ENCODE measurements around the gene HAO2. TPM values are rescaled to one million over a fixed set of nuclear protein-coding genes. Genes with fewer than 3 reads are reported as not detected.

The HAO2 gene
- total RNA-seq, 1 experiment from 2014 or later, result not detected

DNA sequence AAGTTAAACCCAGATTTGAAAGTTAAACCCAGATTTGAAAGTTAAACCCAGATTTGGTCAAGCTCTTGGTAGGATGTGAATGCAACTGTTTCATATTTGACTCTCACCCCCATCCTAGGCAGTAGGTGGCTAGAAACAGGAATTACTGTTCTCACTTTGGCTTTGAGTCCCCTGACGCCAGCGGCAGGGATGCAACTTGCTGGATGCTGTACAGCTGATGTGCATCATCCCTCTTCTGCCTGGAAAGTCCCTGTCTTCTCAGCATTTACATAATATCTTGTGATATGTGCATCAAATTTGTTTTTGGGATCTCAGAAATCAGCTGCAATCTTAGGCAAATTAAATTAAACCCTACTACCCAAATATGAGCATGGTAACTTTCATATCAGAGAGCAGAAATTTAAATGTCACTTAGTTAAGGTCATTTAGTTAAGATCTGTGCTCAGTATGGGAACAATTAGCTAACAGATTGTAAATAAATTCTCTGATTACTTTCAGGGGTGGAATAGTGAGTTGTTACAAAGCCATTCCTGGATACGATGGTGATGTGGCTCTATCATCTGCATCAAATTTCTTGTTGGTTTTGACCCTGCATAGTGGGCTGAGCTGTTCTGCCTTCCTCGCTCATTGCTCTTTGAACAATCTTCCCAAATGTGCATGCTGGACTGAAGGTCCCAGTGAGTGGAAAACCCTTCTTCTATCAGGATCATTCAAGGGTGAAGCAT lies 6.8 kb upstream of the HAO2 start:
- TF ChIP-seq, protein P1, sequence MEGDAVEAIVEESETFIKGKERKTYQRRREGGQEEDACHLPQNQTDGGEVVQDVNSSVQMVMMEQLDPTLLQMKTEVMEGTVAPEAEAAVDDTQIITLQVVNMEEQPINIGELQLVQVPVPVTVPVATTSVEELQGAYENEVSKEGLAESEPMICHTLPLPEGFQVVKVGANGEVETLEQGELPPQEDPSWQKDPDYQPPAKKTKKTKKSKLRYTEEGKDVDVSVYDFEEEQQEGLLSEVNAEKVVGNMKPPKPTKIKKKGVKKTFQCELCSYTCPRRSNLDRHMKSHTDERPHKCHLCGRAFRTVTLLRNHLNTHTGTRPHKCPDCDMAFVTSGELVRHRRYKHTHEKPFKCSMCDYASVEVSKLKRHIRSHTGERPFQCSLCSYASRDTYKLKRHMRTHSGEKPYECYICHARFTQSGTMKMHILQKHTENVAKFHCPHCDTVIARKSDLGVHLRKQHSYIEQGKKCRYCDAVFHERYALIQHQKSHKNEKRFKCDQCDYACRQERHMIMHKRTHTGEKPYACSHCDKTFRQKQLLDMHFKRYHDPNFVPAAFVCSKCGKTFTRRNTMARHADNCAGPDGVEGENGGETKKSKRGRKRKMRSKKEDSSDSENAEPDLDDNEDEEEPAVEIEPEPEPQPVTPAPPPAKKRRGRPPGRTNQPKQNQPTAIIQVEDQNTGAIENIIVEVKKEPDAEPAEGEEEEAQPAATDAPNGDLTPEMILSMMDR (conservative IDR thresholded peaks at IDR 0.05; ENCODE audit: low read depth, low read length), result no peak
- TF ChIP-seq EZH2 (IDR thresholded peaks at IDR 0.05; ENCODE audit: borderline replicate concordance, low read depth, low read length, poor library complexity, severe bottlenecking), result no peak
- intact Hi-C loops (cut with micrococcal nuclease; ENCODE audit: unreplicated experiment), result loop anchor here (10.0 kb wide), 1 partner anchor 807 kb away; no protein-coding TSS in a partner anchor
- no TSS peak for BruUV-seq (replicated peaks)

DNA sequence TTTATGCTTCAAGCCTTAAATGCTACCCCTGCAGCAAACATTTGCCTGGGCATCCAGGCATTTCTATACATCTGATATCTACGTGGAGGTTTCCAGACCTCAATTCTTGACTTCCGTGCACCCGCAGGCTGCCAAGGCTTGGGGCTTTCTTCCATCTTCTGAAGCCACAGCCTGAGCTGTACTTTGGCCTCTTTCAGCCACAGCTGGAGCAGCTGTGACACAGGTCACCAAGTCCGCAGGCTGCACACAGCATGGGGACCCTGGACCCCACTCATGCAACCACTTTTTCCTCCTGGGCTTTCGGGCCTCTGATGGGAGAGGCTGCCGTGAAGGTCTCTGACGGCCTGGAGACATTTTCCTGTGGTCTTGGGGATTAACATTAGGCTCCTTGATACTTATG lies 5.4 kb upstream of the HAO2 start:
- H3K36me3 ChIP-seq (ENCODE audit: insufficient read depth, low read length, poor library complexity, severe bottlenecking), result no peaks in the 10 kb centered on the region
- intact Hi-C loops (cut with micrococcal nuclease; ENCODE audit: unreplicated experiment), result loop anchor here (10.0 kb wide), 1 partner anchor 808 kb away; no protein-coding TSS in a partner anchor
- H3K4me3 ChIP-seq (ENCODE audit: low read depth, low read length, poor library complexity, severe bottlenecking), result no peak overlapping the region
- H3K4me1 ChIP-seq (ENCODE audit: insufficient read depth, low read length, poor library complexity, severe bottlenecking), result no peaks in the 10 kb centered on the region
- no peak for TF ChIP-seq EZH2 (IDR thresholded peaks at IDR 0.05; ENCODE audit: borderline replicate concordance, low read depth, low read length, poor library complexity, severe bottlenecking)
- TF ChIP-seq, protein P1 (conservative IDR thresholded peaks at IDR 0.05; ENCODE audit: low read depth, low read length), result no peak
- no peak overlapping the region for H3K27ac ChIP-seq (ENCODE audit: low read depth, low read length, poor library complexity, severe bottlenecking)
- DNase-seq (ENCODE audit: low spot score), result no peak
- ChIA-PET CTCF (no interaction called here), POLR2A (ENCODE audit: low non-redundant PET) (no interaction called here)
- H3K27me3 ChIP-seq (replicated peaks; ENCODE audit: insufficient read depth, low read depth, low read length, poor library complexity), result peaks cover 3% of the 10 kb centered on the region
- BruUV-seq (replicated peaks), result no TSS peak
- no peaks in the 10 kb centered on the region for H3K9me3 ChIP-seq (ENCODE audit: low read depth, low read length, poor library complexity, severe bottlenecking)

More for the DNA sequence above, 6.8 kb upstream of the HAO2 start:
- CTCF ChIA-PET, result interaction anchor here (0.6 kb wide), 1 partner anchor 87 kb away, joined by 3 read pairs; no protein-coding TSS in a partner anchor
- POLR2A ChIA-PET (ENCODE audit: low non-redundant PET), result no interaction called here
- no peaks in the 10 kb centered on the region for H3K4me1 ChIP-seq (ENCODE audit: insufficient read depth, low read length, poor library complexity, severe bottlenecking)
- DNase-seq (ENCODE audit: low spot score), result no peak
- no peak overlapping the region for H3K27ac ChIP-seq (ENCODE audit: low read depth, low read length, poor library complexity, severe bottlenecking)
- H3K9me3 ChIP-seq (ENCODE audit: low read depth, low read length, poor library complexity, severe bottlenecking), result no peaks in the 10 kb centered on the region
- peaks cover 3% of the 10 kb centered on the region for H3K27me3 ChIP-seq (replicated peaks; ENCODE audit: insufficient read depth, low read depth, low read length, poor library complexity)
- no peaks in the 10 kb centered on the region for H3K36me3 ChIP-seq (ENCODE audit: insufficient read depth, low read length, poor library complexity, severe bottlenecking)
- no peak overlapping the region for H3K4me3 ChIP-seq (ENCODE audit: low read depth, low read length, poor library complexity, severe bottlenecking)

DNA sequence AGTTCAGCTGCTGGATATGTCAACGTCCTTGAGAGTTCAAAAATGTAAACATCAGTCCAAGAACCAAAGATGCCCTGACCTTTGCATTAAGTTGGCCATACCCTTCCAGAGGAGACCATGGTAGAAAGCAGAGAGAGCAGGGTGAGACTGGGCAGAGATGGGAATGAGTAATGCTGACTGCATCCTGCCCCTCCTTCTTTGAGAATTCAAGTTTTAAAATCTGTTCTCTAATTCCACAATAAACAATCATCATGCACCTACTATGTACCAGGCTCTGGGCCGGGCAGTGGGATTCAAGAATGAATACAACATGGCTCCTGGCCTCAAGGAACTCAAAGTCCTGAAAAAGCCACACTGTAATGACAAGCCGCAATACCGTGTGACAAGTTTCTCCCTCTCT lies 3.9 kb upstream of the HAO2 start:
- H3K4me3 ChIP-seq (ENCODE audit: low read depth, low read length, poor library complexity, severe bottlenecking), result no peak overlapping the region
- ChIA-PET CTCF (no interaction called here), POLR2A (ENCODE audit: low non-redundant PET) (no interaction called here)
- H3K4me1 ChIP-seq (ENCODE audit: insufficient read depth, low read length, poor library complexity, severe bottlenecking), result no peaks in the 10 kb centered on the region
- H3K9me3 ChIP-seq (ENCODE audit: low read depth, low read length, poor library complexity, severe bottlenecking), result no peaks in the 10 kb centered on the region
- no TSS peak for BruUV-seq (replicated peaks)
- no peak for DNase-seq (ENCODE audit: low spot score)
- H3K27ac ChIP-seq (ENCODE audit: low read depth, low read length, poor library complexity, severe bottlenecking), result no peak overlapping the region
- H3K36me3 ChIP-seq (ENCODE audit: insufficient read depth, low read length, poor library complexity, severe bottlenecking), result no peaks in the 10 kb centered on the region
- intact Hi-C loops (cut with micrococcal nuclease; ENCODE audit: unreplicated experiment), result loop anchor here (5.0 to 10.0 kb wide), 2 partner anchors 810 to 1287 kb away; no protein-coding TSS in a partner anchor
- H3K27me3 ChIP-seq (replicated peaks; ENCODE audit: insufficient read depth, low read depth, low read length, poor library complexity), result peaks cover 3% of the 10 kb centered on the region
- TF ChIP-seq EZH2 (IDR thresholded peaks at IDR 0.05; ENCODE audit: borderline replicate concordance, low read depth, low read length, poor library complexity, severe bottlenecking), result no peak
- TF ChIP-seq, protein P1 (conservative IDR thresholded peaks at IDR 0.05; ENCODE audit: low read depth, low read length), result no peak
